H1 (cell line): ENCODE results near the gene DENND2A. TPM values are rescaled to one million over a fixed set of nuclear protein-coding genes. Genes with fewer than 3 reads are reported as not detected.

Experiments used
- CHD7 ChIP-seq: fragments of 300-600 bp; sonication (generic); IDR thresholded peaks from 2 replicates; pipeline ENCODE4 v1.7.1; 2012; ENCODE audit warnings: low read length, moderate library complexity, mild to moderate bottlenecking, inconsistent platforms; ENCODE audit not compliant: insufficient replicate concordance
- EZH2 ChIP-seq: fragments of 200-600 bp; sonication (generic); IDR thresholded peaks from 2 replicates; pipeline ENCODE4 v1.7.1; 2012; ENCODE audit warnings: low read depth, mild to moderate bottlenecking, moderate library complexity, low read length, inconsistent platforms; ENCODE audit not compliant: severe bottlenecking
- SP2 ChIP-seq: IDR thresholded peaks from 2 replicates; pipeline ENCODE4 v1.6.1; 2012; ENCODE audit warnings: mild to moderate bottlenecking, low read length, inconsistent platforms
- polyA plus RNA-seq, 7 experiments: library from polyadenylated mRNA; depleted of rRNA in 3 of 7; stranded (reverse) in 5 of 7; unstranded in 2 of 7; fragments of >200 nt in 5 of 7; fragments of 200-250 nt in 2 of 7; gene quantifications; 1 replicate in 5 of 7; 2 replicates in 1 of 7; 4 replicates in 1 of 7; pipeline versions ENCODE4 v1.2.1 to v1.2.3, GENCODE V29; 2011 to 2013; ENCODE audit warnings: missing spikeins in 2 of 7, mixed read lengths in 2 of 7
- total RNA-seq: library from RNA; stranded (reverse); fragmentation: NEBNext Ultra II Directional; extraction: Animal tissue kit (Norgen Biotek cat#: 25700); gene quantifications from 2 replicates; pipeline ENCODE4 v1.2.1, GENCODE V29; 2021

DENND2A gene
- total and polyA plus RNA-seq, 2 of the 8 experiments (the other 6 are each of a cell fraction or from before 2014, with no cell fraction given) = 5.0 to 13.0 TPM

GRCh38 chr7:140586516-140586915, 54.1 kb downstream of the DENND2A start (continued):
- no peak for TF ChIP-seq CHD7
- no peak for TF ChIP-seq EZH2
- no peak for TF ChIP-seq SP2
- TF ChIP-seq, all 59 proteins: peak for 0
